NCI-H345 (cell line): ENCODE measurements around the gene FBXL15.

Experiments used
- DNase-seq: peaks from one replicate; lab custom pipeline; 2025; lab: John Stamatoyannopoulos, UW

FBXL15 gene

DNA sequence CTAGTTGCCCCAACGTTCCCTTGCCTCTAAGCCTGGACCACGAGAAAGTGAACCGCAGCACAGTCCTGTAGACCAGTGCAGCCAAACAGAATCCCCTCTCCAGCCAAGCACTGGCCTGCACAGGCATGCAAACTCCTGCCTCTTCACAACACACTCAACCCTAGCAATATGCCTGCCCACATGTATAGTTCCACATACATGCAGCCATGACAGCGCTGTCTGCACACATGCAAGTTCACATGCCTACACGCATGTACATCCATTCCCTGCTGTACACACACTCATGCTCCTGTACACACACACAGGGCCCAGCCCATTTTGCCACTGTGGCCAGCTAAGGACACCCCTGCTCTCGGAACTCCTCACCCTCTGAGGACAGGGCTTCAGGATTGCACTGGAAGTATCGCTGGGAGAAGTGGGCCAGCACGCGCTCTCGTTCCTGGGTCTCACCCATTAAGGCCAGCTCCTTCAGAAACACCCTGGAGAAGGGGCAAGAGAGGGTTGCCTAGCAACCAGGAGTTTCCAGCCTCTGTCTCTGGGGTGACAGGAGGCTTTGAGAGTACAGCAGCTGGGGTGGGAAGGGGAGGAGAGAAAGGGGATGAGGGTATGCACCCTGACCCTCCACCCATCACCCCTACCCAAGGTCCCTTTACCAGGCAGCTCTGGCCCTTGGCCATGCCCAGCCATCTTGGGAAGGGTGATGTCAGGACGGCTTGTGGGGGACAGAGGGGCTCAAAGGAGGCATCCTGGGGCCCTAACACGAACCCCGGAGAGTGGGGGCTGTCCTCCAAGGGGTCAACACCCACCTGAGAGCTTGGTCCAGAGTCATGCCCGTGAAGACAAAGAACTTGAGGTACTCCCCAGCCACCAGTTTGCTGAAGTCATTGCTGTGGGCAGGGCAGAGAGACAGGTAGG is 9.0 kb upstream of the FBXL15 start:
- DNase-seq, result no peak

DNA sequence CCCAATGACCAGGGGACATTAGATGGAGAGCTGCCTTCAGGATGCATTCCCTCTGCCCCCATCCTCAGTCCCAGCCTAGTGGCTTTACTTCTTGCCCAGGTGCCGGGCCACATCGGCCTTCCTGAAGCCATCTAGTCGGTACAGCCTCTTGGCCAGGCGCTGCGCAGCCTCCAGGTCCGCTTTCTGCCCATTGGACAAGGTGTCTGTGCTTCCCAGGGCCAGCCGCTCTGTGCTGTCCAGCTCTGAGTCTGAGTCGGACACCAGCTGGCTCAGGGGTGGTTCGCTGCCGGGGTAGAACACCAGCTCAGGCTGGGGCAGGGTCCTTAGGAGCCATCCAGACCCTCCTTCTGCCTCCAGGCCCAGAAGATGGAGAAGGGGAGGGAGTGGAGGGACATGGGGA is 8.3 kb upstream of the FBXL15 start:
- DNase-seq, result no peak

DNA sequence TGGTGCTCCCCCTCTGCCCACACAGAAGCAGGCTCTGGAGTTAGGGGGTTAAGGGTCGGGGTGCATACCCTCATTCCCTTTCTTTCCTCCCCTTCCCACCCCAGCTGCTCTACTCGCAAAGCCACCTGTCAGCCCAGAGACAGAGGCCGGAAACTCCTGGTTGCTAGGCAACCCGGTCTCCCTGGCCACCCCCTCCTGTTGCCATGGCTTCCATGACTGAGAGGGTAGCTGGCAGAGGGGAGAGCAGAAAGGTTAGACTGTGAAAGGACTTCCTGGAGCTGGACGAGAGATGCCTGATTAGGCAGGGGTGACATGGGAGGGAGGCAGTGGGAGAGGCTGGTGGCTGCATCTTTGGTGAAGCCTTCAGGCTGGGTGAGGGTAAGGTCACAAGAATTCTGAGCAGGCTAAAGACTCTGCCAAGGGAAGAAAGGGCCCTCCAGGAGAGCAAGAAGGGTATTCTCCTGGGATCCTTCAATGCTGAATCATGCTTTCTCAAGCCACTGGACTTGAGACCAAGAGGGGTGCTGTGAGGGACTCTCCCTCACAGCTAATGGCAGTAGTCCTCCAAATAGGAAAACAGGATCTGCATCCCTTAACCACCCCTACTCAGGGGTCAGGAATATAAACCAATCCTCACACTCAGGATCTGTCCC is 7.5 kb upstream of the FBXL15 start:
- peak; percentile 70 for DNase-seq

- DNase-seq, result no peak
These were observed 6.7 kb upstream of the FBXL15 start for GRCh38 chr10:102413806-102414561.

- DNase-seq, result no peak
These were observed 5.9 kb upstream of the FBXL15 start for GRCh38 chr10:102414749-102415148.

DNA sequence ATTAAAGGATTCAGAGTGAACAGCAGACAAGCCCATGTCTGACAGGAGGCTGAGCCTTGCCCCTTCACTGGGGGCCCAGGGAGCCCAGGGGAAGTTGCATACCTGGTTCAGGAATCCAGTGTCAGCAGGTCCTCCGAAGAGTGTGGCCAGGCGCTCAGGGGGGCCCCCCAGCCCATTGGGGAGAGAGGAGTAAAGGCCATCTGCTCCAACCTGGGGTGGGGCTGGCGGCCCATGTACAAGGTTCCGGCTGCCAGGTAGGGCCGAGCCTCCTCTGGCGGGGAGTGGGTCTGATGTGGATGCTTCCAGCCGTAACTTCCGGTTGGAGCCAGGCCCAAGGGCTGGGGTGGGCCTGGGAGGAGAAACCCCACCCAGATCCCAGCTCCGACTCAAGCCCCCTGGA is 4.4 kb upstream of the FBXL15 start:
- no peak for DNase-seq

GRCh38 chr10:102416695-102417094 is 3.9 kb upstream of the FBXL15 start:
- no peak for DNase-seq

GRCh38 chr10:102418622-102419268 is 1.9 kb upstream of the FBXL15 start, which contains the start of gene PSD:
Gene PSD (minus strand): TSS chr10:102418785. CDS start chr10:102417038, 1,747 bp downstream.
- peak; percentile 78 for DNase-seq

- DNase-seq, result peak; percentile 80
These were observed 1.1 kb upstream of the FBXL15 start for GRCh38 chr10:102419269-102420180.

- no peak for DNase-seq
These were observed 389 bp upstream of the FBXL15 start for GRCh38 chr10:102420181-102420713.

- DNase-seq, result no peak
These were observed 796 bp downstream of the FBXL15 start for GRCh38 chr10:102421507-102421756.

- DNase-seq, result no peak
These were observed 1.3 kb downstream of the FBXL15 start for GRCh38 chr10:102421757-102422512.

GRCh38 chr10:102422545-102423129 is 2.0 kb downstream of the FBXL15 start:
- DNase-seq, result peak; percentile 6

DNA sequence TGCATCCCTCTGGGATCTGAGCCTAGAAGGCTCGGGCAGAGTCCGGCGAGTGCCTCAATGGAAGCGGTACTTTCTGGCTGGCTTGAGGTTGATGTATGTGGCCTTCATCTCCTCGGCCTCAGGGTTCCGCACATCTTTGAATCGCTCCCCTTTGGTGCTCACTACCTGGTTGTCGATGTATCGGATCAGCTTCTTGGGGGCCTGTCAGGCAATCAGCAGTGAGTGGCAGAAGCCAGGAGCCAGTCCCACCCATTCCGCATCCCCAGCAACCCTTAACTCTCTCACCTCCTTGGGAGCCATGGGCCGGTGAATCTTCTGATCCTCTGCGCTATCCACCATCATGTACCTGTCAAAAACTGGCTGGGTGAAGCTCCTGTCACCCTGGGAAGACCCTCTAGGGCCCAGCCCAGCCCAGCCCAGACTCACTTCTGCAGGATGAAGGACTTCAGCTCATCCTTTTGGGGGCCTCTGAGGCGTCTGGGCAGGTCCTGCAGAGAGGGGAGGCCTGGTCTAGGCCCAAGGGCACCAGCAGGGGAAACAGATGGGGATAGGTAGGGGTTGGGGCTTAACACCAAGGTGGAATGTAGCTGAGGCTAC is 2.8 kb downstream of the FBXL15 start:
- no peak for DNase-seq

DNA sequence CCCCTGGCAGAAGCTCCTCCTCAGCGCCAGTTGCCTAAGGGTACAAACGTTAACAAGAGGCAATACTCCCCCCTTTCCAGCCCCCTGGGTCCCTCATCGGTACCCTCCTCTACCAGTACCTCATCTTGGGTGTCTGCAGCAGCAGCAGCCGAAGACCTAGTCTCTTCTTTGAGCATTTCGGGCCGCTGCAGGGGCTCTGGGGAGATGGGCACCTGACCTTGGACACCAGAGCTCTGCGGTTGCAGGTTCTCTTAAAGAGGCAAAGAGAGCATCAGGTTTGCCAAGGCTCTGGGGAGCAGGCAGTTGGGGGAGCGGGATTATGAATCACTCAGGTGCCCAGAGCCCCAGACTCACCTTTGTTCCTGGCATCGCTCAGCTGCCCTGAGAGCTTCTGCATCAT is 3.5 kb downstream of the FBXL15 start:
- no peak for DNase-seq

DNA sequence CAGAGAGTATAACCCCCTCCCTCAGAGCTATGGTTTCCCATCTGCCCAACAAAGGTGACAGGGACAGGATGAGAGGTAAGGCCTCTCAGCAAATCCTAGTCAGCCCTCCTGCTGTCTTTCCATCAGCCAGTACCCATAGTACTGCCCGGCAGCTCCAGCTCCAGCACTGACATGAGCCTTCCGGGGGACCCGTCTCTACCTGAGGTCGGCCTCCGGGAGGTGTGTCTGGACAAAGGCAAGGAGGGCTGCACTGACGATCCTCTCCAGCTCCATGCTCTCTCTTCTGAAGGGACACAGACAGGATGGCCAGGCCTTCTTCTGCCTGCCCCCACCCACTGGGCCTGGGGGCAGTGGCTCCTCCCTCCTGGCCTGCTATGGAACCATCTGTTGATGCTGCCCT is 4.3 kb downstream of the FBXL15 start:
- no peak for DNase-seq

DNA sequence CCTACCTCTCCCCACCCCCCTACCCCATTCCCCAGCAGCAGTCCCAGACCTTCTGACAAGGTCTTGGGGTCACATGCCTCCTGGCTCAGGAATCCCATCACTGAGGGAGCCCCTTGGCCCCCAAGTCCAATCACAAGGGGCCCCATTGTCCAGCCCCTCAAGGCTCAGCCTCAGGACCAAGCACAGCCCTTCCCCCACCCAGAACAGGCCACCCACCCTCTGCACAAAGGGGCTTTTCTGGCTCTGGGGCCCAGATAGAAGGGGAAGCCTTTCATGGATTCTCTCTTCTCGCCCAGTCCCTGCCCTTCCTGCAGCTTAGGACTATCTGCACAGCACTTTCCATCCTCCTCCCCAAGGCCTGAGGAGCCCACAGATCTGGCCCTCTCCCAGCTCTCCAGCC is 4.8 kb downstream of the FBXL15 start:
- no peak for DNase-seq

DNA sequence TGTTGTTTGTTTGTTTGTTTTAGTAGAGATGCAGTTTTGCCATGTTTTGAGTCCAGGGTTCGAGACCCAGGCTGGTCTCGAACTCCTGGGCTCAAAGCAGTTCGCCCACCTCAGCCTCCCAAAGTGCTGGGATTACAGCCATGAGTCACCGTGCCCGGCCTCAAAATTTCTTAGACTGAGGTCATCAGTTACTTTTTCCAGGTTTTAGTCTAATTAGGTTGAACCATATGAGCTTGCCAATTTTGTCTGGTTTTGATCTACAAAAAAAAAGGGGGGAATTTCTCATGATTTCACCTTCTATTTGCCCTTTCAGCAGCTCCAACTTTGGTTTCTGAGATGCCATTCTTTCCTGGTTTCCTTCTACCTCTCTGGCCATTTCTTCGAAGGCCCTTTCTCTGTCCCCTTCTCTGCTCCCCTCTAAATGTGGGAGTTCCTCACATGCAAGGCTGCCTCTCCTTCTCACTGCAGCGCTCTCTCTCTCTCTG is 6.2 kb downstream of the FBXL15 start:
- no peak for DNase-seq

DNA sequence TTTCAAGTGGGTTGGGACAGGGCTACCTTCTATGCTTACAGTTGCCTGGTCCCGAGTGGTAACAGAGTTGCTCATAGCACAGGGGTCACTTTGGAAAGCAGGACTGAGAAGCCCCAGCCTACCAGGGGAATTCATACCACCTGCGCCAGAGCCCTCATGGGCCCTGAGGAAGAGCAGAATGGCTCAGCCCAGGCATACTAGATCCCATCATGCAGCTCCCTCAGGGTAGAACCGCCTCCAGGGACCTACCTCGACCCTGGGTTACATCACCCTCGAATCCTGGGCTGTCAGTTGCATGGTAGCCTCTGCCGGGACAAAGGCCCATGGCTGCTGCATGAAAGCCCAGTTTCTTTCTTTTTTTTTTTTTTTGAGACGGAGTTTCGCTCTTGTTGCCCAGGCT is 8.8 kb downstream of the FBXL15 start:
- no peak for DNase-seq
